Ramos (cell line): ENCODE measurements around the gene SLC39A3.
"Not testable (repeated sequence)": the region's sequence is repeated elsewhere in the genome, so short reads cannot be mapped to it uniquely, and the experiment has no call there.

Experiments used
- in situ Hi-C: fragments of 300-500 bp; cut with MboI; formaldehyde crosslinking; loops from one replicate; pipeline ENCODE4 v1.14.3; 2022; ENCODE audit warnings: low sequenced_read_pairs; ENCODE audit not compliant: unreplicated experiment

SLC39A3 gene

GRCh38 chr19:2726160-2726855 lies 13.5 kb downstream of the SLC39A3 start:
- in situ Hi-C loops: no loop called here

- in situ Hi-C loops: no loop called here
Observed at GRCh38 chr19:2724148-2724557, 15.7 kb downstream of the SLC39A3 start.

- in situ Hi-C loops: no loop called here
Observed at GRCh38 chr19:2723747-2724146, 16.1 kb downstream of the SLC39A3 start.

DNA sequence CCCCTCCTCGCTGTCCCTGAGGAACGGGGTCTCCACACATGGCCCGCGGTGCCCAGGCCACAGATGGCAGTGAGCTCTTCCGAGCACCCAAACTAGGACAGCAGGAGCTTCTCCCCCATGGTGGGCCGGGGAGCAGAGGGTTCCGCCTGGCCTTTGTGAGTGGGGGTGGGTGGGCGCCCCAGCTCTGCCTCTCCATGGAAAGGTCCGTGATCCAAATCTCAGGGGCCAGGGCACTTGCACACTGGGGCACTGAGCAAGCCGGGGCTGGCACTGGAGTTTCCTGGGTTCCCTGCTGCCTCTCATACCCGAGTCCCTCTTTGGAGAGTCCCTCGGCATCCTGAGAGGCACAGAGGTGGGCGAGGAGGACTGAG lies 16.5 kb downstream of the SLC39A3 start:
- in situ Hi-C loops: no loop called here

GRCh38 chr19:2722541-2723344 lies 17.1 kb downstream of the SLC39A3 start:
- in situ Hi-C loops: no loop called here

- in situ Hi-C loops: no loop called here
Observed at GRCh38 chr19:2721570-2722540, 18.0 kb downstream of the SLC39A3 start.

- in situ Hi-C loops: no loop called here
Observed at GRCh38 chr19:2720777-2721569, 18.8 kb downstream of the SLC39A3 start, which contains the start of gene DIRAS1. TSS of gene DIRAS1 (minus strand) at chr19:2721372. CDS start at chr19:2717806, 3,566 bp downstream.

- in situ Hi-C loops: no loop called here
Observed at GRCh38 chr19:2719920-2720776, 19.7 kb downstream of the SLC39A3 start.

- in situ Hi-C loops: no loop called here
Observed at GRCh38 chr19:2719232-2719735, 20.5 kb downstream of the SLC39A3 start.

GRCh38 chr19:2717638-2718541 lies 21.9 kb downstream of the SLC39A3 start:
- in situ Hi-C loops: no loop called here

GRCh38 chr19:2716722-2717637 lies 22.8 kb downstream of the SLC39A3 start:
- in situ Hi-C loops: no loop called here

- in situ Hi-C loops: no loop called here
Observed at GRCh38 chr19:2716275-2716650, 23.6 kb downstream of the SLC39A3 start.

DNA sequence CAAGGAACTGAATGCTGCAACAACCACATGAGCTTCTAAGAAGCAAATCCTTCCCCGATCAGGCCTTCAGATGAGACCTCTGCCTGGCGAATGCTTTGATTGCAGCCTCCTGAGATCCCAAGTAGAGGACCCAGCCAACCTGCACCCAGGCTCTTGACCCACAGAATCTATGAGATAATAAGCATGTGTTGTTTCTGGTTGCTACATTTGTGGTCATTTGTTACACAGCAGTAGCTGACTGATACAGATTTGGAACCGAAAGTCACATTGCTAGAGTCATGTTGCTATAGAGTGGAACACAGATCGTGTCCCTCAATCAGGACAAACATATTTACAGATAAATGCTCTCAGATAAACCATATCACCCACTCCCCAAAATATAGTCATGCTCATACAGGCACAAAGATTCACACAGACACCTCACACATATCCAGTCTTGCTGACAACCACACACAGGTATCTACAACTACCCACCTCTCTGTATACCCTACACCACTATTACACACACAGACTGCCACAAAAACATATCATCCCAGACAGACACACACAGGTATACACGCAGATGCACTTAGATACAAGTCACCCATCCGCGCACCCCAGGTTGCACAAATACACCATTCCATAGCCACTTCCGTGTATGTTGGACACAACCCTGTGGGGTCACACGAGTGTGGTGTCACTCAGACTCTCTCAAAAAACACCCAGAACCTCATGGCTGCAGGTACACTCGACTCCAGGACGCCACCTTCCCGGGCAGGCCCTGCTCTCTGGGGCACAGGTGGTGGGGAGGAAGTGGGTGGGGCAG lies 24.1 kb downstream of the SLC39A3 start:
- in situ Hi-C loops: no loop called here

DNA sequence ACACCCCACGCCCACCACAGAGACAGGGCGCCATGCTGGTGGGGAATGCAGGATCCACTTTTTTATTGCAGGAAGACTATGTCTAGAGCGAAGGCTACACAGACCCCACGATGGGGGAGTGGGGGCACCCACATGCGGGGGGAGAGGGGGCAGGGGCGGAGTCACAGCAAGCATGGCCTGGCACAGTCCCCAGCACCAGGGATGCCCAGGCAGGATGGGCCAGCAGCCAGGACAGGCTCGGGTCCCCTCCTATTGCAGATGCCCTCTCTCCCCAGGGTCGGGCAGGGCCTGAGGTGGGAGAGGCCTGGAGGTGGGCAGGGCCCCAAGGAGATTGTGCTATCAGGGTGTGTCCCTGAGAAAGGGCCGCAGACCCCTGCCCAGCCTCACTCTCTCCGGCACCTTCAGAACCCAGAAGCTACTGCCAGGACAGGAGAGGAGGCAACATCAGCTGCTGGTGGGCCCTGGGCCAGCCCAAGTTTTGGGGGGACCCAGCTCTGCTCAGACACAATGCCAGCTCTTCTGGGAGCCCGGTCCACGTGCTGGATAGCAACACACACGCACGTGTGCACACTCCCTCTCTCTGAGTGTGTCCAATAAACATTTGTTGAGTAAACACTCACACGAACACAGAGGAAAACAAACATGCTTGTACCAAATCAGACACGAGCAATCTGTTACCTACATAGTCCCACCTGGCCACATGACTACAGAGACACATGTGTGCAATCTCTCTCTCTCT lies 25.1 kb downstream of the SLC39A3 start:
- in situ Hi-C loops: no loop called here

GRCh38 chr19:2714102-2714501 lies 25.7 kb downstream of the SLC39A3 start:
- in situ Hi-C loops: not testable (repeated sequence)
